ENCODE measurements around the gene ODC1.
"Not testable (repeated sequence)": the region's sequence is repeated elsewhere in the genome, so short reads cannot be mapped to it uniquely, and the experiment has no call there.

ODC1 gene

GRCh38 chr2:10444463-10444862 lies 3.7 kb downstream of the ODC1 start:
- WGBS (ENCODE audit: insufficient coverage, insufficient read length), result no CpG with 5 or more reads among the region's 5 CpGs
- no peaks in the 10 kb centered on the region for H3K9me3 ChIP-seq (ENCODE audit: control insufficient read depth, insufficient read depth, low read length)
- H3K27me3 ChIP-seq (ENCODE audit: control insufficient read depth, insufficient read depth, low read length), result peaks cover 6% of the 10 kb centered on the region; the same call in 1 of the 2 replicates
- peaks cover 3% of the 10 kb centered on the region; the same call in 1 of the 2 replicates for H3K36me3 ChIP-seq (ENCODE audit: control insufficient read depth, insufficient read depth, low read length)
- H3K4me3 ChIP-seq (ENCODE audit: low read length), result no peak overlapping the region
- H3K4me1 ChIP-seq (ENCODE audit: control insufficient read depth, insufficient read depth, low read length), result peaks cover 6% of the 10 kb centered on the region; the same call in 1 of the 2 replicates
- H3K27ac ChIP-seq (ENCODE audit: low read length), result no peak overlapping the region
- no peak for DNase-seq (ENCODE audit: low read depth, low spot score)

- H3K4me1 ChIP-seq (ENCODE audit: control insufficient read depth, insufficient read depth, low read length); H3K4me3 ChIP-seq (ENCODE audit: low read length); H3K36me3 ChIP-seq (ENCODE audit: control insufficient read depth, insufficient read depth, low read length); H3K27ac ChIP-seq (ENCODE audit: low read length); H3K9me3 ChIP-seq (ENCODE audit: control insufficient read depth, insufficient read depth, low read length); H3K27me3 ChIP-seq (ENCODE audit: control insufficient read depth, insufficient read depth, low read length); DNase-seq (ENCODE audit: low read depth, low spot score): not testable (repeated sequence)
- WGBS (ENCODE audit: insufficient coverage, insufficient read length), result no CpG with 5 or more reads among the region's 2 CpGs
Observed at GRCh38 chr2:10442469-10443126, 5.5 kb downstream of the ODC1 start.

GRCh38 chr2:10441948-10442347 lies 6.2 kb downstream of the ODC1 start:
- Histone ChIP-seq H3K4me1 (ENCODE audit: control insufficient read depth, insufficient read depth, low read length) (no peaks in the 10 kb centered on the region), H3K4me3 (ENCODE audit: low read length) (no peak overlapping the region), H3K27ac (ENCODE audit: low read length) (no peak overlapping the region), H3K36me3 (ENCODE audit: control insufficient read depth, insufficient read depth, low read length) (peaks cover 3% of the 10 kb centered on the region; the same call in 1 of the 2 replicates), H3K9me3 (ENCODE audit: control insufficient read depth, insufficient read depth, low read length) (no peaks in the 10 kb centered on the region), H3K27me3 (ENCODE audit: control insufficient read depth, insufficient read depth, low read length) (no peaks in the 10 kb centered on the region)
- no peak for DNase-seq (ENCODE audit: low read depth, low spot score)
- WGBS (ENCODE audit: insufficient coverage, insufficient read length), result no CpG with 5 or more reads among the region's 8 CpGs

- no peak for DNase-seq (ENCODE audit: low read depth, low spot score)
- WGBS (ENCODE audit: insufficient coverage, insufficient read length), result no CpG with 5 or more reads among the region's 6 CpGs
- Histone ChIP-seq H3K27ac (ENCODE audit: low read length) (no peak overlapping the region), H3K9me3 (ENCODE audit: control insufficient read depth, insufficient read depth, low read length) (no peaks in the 10 kb centered on the region), H3K27me3 (ENCODE audit: control insufficient read depth, insufficient read depth, low read length) (no peaks in the 10 kb centered on the region), H3K36me3 (ENCODE audit: control insufficient read depth, insufficient read depth, low read length) (peaks cover 3% of the 10 kb centered on the region; the same call in 1 of the 2 replicates), H3K4me1 (ENCODE audit: control insufficient read depth, insufficient read depth, low read length) (no peaks in the 10 kb centered on the region), H3K4me3 (ENCODE audit: low read length) (no peak overlapping the region)
Observed at GRCh38 chr2:10440736-10441135, 7.4 kb downstream of the ODC1 start.

- H3K36me3 ChIP-seq (ENCODE audit: control insufficient read depth, insufficient read depth, low read length), result peaks cover 3% of the 10 kb centered on the region; the same call in 1 of the 2 replicates
- no peaks in the 10 kb centered on the region for H3K4me1 ChIP-seq (ENCODE audit: control insufficient read depth, insufficient read depth, low read length)
- H3K27ac ChIP-seq (ENCODE audit: low read length), result no peak overlapping the region
- no peaks in the 10 kb centered on the region for H3K9me3 ChIP-seq (ENCODE audit: control insufficient read depth, insufficient read depth, low read length)
- WGBS (ENCODE audit: insufficient coverage, insufficient read length), result no CpG with 5 or more reads among the region's 8 CpGs
- no peak overlapping the region for H3K4me3 ChIP-seq (ENCODE audit: low read length)
- no peak for DNase-seq (ENCODE audit: low read depth, low spot score)
- no peaks in the 10 kb centered on the region for H3K27me3 ChIP-seq (ENCODE audit: control insufficient read depth, insufficient read depth, low read length)
Observed at GRCh38 chr2:10439971-10440370, 8.2 kb downstream of the ODC1 start.

GRCh38 chr2:10439185-10439879 lies 8.8 kb downstream of the ODC1 start:
- Histone ChIP-seq H3K27ac (ENCODE audit: low read length) (no peak overlapping the region), H3K27me3 (ENCODE audit: control insufficient read depth, insufficient read depth, low read length) (no peaks in the 10 kb centered on the region), H3K36me3 (ENCODE audit: control insufficient read depth, insufficient read depth, low read length) (peaks cover 3% of the 10 kb centered on the region; the same call in 1 of the 2 replicates), H3K4me1 (ENCODE audit: control insufficient read depth, insufficient read depth, low read length) (no peaks in the 10 kb centered on the region), H3K4me3 (ENCODE audit: low read length) (no peak overlapping the region), H3K9me3 (ENCODE audit: control insufficient read depth, insufficient read depth, low read length) (no peaks in the 10 kb centered on the region)
- no peak for DNase-seq (ENCODE audit: low read depth, low spot score)
- WGBS (ENCODE audit: insufficient coverage, insufficient read length), result no CpG with 5 or more reads among the region's 11 CpGs

- peaks cover 3% of the 10 kb centered on the region; the same call in 1 of the 2 replicates for H3K36me3 ChIP-seq (ENCODE audit: control insufficient read depth, insufficient read depth, low read length)
- DNase-seq (ENCODE audit: low read depth, low spot score), result no peak
- WGBS (ENCODE audit: insufficient coverage, insufficient read length), result no CpG with 5 or more reads among the region's 14 CpGs
Observed at GRCh38 chr2:10438688-10439087, 9.4 kb downstream of the ODC1 start.

GRCh38 chr2:10437806-10438205 lies 10.3 kb downstream of the ODC1 start:
- no peak overlapping the region for H3K27ac ChIP-seq (ENCODE audit: low read length)
- peaks cover 3% of the 10 kb centered on the region; the same call in 1 of the 2 replicates for H3K36me3 ChIP-seq (ENCODE audit: control insufficient read depth, insufficient read depth, low read length)
- no CpG with 5 or more reads among the region's 9 CpGs for WGBS (ENCODE audit: insufficient coverage, insufficient read length)

More at GRCh38 chr2:10438688-10439087, 9.4 kb downstream of the ODC1 start:
- Histone ChIP-seq H3K27ac (ENCODE audit: low read length) (no peak overlapping the region), H3K4me3 (ENCODE audit: low read length) (no peak overlapping the region), H3K4me1 (ENCODE audit: control insufficient read depth, insufficient read depth, low read length) (no peaks in the 10 kb centered on the region), H3K27me3 (ENCODE audit: control insufficient read depth, insufficient read depth, low read length) (no peaks in the 10 kb centered on the region), H3K9me3 (ENCODE audit: control insufficient read depth, insufficient read depth, low read length) (no peaks in the 10 kb centered on the region)

GRCh38 chr2:10436583-10437110 lies 11.5 kb downstream of the ODC1 start:
- peaks cover 3% of the 10 kb centered on the region; the same call in 1 of the 2 replicates for H3K36me3 ChIP-seq (ENCODE audit: control insufficient read depth, insufficient read depth, low read length)
- peaks cover 4% of the 10 kb centered on the region; the same call in 1 of the 2 replicates for H3K4me1 ChIP-seq (ENCODE audit: control insufficient read depth, insufficient read depth, low read length)
- no peaks in the 10 kb centered on the region for H3K9me3 ChIP-seq (ENCODE audit: control insufficient read depth, insufficient read depth, low read length)
- H3K27ac ChIP-seq (ENCODE audit: low read length), result no peak overlapping the region
- no CpG with 5 or more reads among the region's 13 CpGs for WGBS (ENCODE audit: insufficient coverage, insufficient read length)
- no peaks in the 10 kb centered on the region for H3K27me3 ChIP-seq (ENCODE audit: control insufficient read depth, insufficient read depth, low read length)
- no peak for DNase-seq (ENCODE audit: low read depth, low spot score)
- no peak overlapping the region for H3K4me3 ChIP-seq (ENCODE audit: low read length)

More at GRCh38 chr2:10437806-10438205, 10.3 kb downstream of the ODC1 start:
- Histone ChIP-seq H3K27me3 (ENCODE audit: control insufficient read depth, insufficient read depth, low read length) (no peaks in the 10 kb centered on the region), H3K9me3 (ENCODE audit: control insufficient read depth, insufficient read depth, low read length) (no peaks in the 10 kb centered on the region), H3K4me1 (ENCODE audit: control insufficient read depth, insufficient read depth, low read length) (peaks cover 4% of the 10 kb centered on the region; the same call in 1 of the 2 replicates), H3K4me3 (ENCODE audit: low read length) (no peak overlapping the region)
- DNase-seq (ENCODE audit: low read depth, low spot score), result no peak

- WGBS (ENCODE audit: insufficient coverage, insufficient read length), result no CpG with 5 or more reads among the region's 14 CpGs
- Histone ChIP-seq H3K9me3 (ENCODE audit: control insufficient read depth, insufficient read depth, low read length) (no peaks in the 10 kb centered on the region), H3K27me3 (ENCODE audit: control insufficient read depth, insufficient read depth, low read length) (peaks cover 1% of the 10 kb centered on the region; the same call in 1 of the 2 replicates), H3K36me3 (ENCODE audit: control insufficient read depth, insufficient read depth, low read length) (peaks cover 3% of the 10 kb centered on the region; the same call in 1 of the 2 replicates), H3K27ac (ENCODE audit: low read length) (no peak overlapping the region), H3K4me3 (ENCODE audit: low read length) (no peak overlapping the region), H3K4me1 (ENCODE audit: control insufficient read depth, insufficient read depth, low read length) (peaks cover 4% of the 10 kb centered on the region; the same call in 1 of the 2 replicates)
- no peak for DNase-seq (ENCODE audit: low read depth, low spot score)
Observed at GRCh38 chr2:10435820-10436204, 12.3 kb downstream of the ODC1 start.
